ENCODE measurements around the gene TMEM87A.

TMEM87A gene

GRCh38 chr15:42202653-42203052 is 70.6 kb downstream of the TMEM87A start:
- DNase-seq (ENCODE audit: low spot score), result no peak

- DNase-seq (ENCODE audit: low spot score), result no peak
These were observed 71.4 kb downstream of the TMEM87A start for GRCh38 chr15:42201801-42202200.

GRCh38 chr15:42199126-42199525 is 74.1 kb downstream of the TMEM87A start:
- no peak for DNase-seq (ENCODE audit: low spot score)

GRCh38 chr15:42198516-42198915 is 74.7 kb downstream of the TMEM87A start:
- DNase-seq (ENCODE audit: low spot score), result no peak

DNA sequence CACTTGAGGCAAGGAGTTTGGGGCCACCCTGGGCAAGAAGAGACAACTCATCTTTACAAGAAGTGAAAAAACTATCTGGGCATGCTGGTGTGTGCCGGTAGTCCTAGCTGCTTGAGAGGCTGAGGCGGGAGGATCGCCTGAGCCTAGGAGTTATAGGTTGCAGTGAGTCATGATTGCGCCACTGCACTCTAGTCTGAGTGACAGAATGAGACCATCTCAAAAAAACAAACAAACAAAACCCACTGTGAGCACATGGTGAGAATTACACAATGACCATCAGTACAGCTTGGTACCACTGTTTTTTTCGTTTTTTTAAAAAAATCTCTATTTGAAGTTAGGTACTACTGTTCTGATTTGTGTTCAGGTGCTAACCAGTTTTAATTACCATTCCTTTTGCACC is 78.7 kb downstream of the TMEM87A start:
- DNase-seq (ENCODE audit: low spot score), result no peak

DNA sequence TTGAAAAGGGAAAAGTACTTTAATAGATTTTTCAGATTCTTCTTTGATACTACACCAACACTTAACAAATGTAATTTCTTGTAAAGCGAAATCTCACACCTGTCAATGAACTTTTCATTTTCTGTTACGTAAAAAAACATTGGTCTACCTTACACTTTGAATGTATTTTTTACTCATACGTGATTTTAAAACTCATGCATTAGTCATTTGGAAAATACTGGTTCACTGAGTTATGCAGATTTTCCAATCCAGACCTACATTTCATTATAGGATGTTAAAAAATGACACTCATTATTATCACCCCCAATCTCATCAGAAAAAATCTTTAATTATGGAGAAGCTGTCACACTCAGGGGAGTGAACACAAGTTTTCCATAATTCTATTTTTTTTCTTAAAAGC is 79.8 kb downstream of the TMEM87A start:
- DNase-seq (ENCODE audit: low spot score), result no peak

GRCh38 chr15:42191610-42192346 is 81.5 kb downstream of the TMEM87A start:
- DNase-seq (ENCODE audit: low spot score), result no peak

DNA sequence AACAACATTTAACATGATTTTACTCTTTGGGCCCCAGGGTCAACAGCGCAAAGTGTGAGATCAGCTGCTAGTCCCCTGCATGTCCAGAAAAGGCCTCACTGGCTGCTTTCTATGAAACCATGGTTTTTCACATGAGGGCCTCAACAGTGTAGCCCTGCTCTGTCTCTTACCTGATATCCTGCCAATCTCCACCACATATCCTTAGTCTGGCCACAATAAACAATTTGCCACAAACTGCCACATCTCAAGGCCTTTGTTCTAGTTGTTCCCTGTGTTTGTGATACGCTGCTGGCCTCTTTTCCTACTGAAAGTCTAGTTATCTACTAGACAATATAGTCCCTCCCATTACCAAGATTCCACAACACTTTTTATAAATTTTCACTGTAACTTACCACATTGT is 82.9 kb downstream of the TMEM87A start:
- DNase-seq (ENCODE audit: low spot score), result no peak

GRCh38 chr15:42185801-42186200 is 87.4 kb downstream of the TMEM87A start:
- DNase-seq (ENCODE audit: low spot score), result no peak

- DNase-seq (ENCODE audit: low spot score), result no peak
These were observed 88.5 kb downstream of the TMEM87A start for GRCh38 chr15:42184736-42185135.

DNA sequence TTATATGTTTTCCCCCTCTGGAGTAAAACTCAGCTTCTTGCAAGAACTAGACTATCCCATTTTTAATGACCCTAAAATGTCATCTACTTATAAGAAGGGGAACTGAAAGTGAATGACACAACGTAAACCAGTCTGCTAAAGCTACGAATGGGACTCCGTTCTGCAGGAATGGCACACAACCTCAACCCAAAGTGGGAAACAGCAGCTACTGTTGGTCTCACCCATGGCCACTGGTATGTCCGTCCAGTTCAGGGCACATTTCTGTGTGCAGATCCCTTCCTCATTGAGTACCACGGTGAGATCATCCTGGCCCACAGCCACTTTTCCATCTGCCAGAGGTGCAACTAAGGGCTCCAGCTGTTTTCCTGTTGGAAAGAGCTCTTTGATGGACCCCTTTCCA is 88.9 kb downstream of the TMEM87A start:
- no peak for DNase-seq (ENCODE audit: low spot score)

GRCh38 chr15:42182961-42183360 is 90.3 kb downstream of the TMEM87A start:
- DNase-seq (ENCODE audit: low spot score), result no peak

GRCh38 chr15:42182328-42182886 is 90.8 kb downstream of the TMEM87A start:
- no peak for DNase-seq (ENCODE audit: low spot score)

GRCh38 chr15:42178056-42178455 is 95.2 kb downstream of the TMEM87A start:
- DNase-seq (ENCODE audit: low spot score), result no peak

DNA sequence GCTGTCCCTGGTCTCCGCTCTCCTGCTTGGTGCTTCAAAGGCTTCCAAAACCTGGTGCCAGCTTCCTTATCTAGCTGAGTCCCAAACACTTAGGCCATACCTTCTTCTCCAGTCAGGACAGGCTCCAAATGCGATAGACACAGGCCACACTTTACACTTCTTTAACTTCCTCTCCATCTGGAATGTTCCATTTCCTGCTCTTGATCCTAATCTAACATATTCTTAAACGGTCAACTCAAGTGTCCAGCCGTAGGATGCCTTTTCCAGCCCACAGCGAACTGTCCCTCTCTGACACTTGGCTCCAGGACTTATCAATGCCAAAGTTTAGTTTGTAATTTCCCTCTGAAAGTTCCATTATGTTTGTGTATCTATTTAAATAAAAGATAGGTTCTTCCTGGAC is 97.6 kb downstream of the TMEM87A start:
- no peak for DNase-seq (ENCODE audit: low spot score)

GRCh38 chr15:42172475-42172874 is 100.8 kb downstream of the TMEM87A start:
- DNase-seq (ENCODE audit: low spot score), result no peak

DNA sequence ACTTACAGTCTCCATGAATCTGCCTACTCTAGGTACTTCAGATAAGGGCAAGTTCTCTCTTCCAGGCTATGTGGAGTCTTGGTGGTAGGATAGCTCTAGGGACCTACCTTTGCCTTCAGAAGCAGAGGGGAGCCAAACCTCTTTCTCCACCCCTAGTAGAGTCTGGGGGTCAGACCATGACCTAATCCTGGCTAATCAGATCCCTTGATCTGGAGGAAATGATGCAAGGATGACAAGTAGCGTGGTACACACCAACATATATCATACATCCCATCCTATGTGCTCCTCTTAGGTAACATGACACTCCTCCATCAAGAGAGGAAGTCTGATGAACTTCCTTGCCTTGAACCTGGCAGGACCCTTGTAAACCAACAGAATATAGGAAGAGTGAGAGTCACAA is 101.4 kb downstream of the TMEM87A start:
- no peak for DNase-seq (ENCODE audit: low spot score)

- DNase-seq (ENCODE audit: low spot score), result no peak
These were observed 102.1 kb downstream of the TMEM87A start for GRCh38 chr15:42171122-42171521.

GRCh38 chr15:42166225-42166940 is 106.8 kb downstream of the TMEM87A start:
- no peak for DNase-seq (ENCODE audit: low spot score)

DNA sequence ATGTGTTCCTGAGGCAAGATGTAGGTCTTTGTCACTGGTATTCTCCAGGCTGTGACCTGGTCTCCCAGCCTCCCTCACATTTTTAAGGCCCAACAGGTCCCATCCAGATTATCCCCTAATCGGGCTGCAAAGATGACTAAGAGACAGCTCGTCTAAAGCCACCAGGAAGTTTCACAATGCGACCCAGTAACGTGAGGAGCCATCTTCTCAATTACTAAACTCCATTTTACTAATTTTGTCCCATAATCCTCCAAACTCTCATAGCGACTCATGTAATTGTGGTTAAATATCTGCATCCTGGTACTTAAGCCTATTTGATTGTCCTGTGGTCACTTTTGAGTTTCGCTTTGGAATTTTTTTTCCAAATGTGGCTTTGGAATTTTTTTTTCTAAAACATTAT is 108.1 kb downstream of the TMEM87A start:
- no peak for DNase-seq (ENCODE audit: low spot score)

DNA sequence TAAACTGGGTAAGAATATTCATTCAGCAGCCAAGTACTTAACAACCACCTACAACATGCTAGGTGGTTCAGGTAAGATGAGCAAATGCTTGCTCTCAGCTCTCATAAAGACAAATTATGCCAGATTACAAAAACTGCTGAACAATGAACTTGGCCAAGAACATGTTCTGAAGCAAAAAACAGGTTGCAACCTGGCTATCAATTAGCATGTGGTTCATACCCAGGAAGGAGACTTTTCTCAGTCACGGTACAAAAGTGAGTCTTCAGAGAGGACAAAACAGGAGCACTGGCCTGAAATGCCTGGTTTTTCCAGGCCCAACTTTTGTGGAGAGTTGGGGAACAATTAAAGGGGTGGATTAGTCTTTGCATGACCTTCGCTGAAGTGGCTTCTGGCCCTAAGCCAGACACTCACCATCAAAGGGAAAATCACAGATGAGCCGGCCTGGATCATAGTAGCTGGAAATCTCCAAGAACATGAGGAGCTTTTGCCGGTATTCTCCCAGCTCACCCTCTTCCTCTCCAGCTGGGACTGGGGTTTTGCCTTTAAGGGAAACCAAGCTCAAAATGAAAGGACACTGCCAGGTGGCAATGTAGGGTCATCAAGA is 109.2 kb downstream of the TMEM87A start:
- DNase-seq (ENCODE audit: low spot score), result no peak

DNA sequence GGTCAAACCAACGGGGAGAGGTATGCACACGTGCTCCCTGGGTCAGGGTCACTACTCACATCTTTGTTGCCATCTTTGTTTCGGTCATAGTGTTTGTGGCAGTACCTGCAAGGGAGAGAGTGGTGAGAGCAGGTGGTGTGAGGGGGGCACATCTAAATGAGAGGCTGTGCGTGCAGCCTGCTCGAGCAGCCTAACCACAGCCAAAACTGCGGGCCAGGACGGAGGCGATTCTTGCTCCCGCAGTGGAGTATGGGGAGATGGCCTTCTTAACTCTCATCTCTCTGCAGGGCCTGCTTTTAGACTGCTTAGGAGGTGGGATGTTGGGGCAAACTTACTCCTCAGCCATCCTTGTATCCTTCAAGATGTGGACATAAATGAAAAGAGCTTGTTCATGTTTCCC is 109.9 kb downstream of the TMEM87A start:
- DNase-seq (ENCODE audit: low spot score), result no peak
